Gastroesophageal sphincter (tissue), 4 donors: ENCODE data around the gene KIF5C. TPM values are rescaled to one million over a fixed set of nuclear protein-coding genes. Genes with fewer than 3 reads are reported as not detected.

Experiments
- ATAC-seq: fragments of 150-250 bp; one replicate; pipeline ENCODE4 v1.9.1; 2016; ENCODE audit warnings: mild to moderate bottlenecking, moderate library complexity
- H3K27ac ChIP-seq, 4 donors: fragments of 200-600 bp; sonication (generic) in 3 of 4; 1 replicate in 3 of 4; 2 replicates in 1 of 4; pipeline ENCODE4 v1.5.1; 2016 to 2019
- H3K27me3 ChIP-seq: fragments of 200-600 bp; sonication (generic); one replicate; pipeline ENCODE4 v1.5.1; 2019
- H3K36me3 ChIP-seq, 2 donors: fragments of 200-600 bp; sonication (generic); one replicate each; pipeline ENCODE4 v1.5.1; 2019; ENCODE audit warnings: control low read depth in 1 of 2
- H3K4me1 ChIP-seq, 3 donors: fragments of 200-600 bp; sonication (generic); 1 replicate in 2 of 3; 2 replicates in 1 of 3; pipeline ENCODE4 v1.5.1; 2016 to 2019; ENCODE audit warnings: control low read depth in 2 of 3
- H3K4me3 ChIP-seq, 2 donors: fragments of 200-600 bp; sonication (generic); one replicate each; pipeline ENCODE4 v1.5.1; 2019; ENCODE audit warnings: mild to moderate bottlenecking in 1 of 2, moderate library complexity in 1 of 2
- H3K9me3 ChIP-seq, 3 donors: fragments of 200-600 bp; sonication (generic); one replicate each; pipeline ENCODE4 v1.5.1; 2017 to 2019; ENCODE audit warnings: control low read depth in 2 of 3
- EP300 ChIP-seq: sonication (generic); formaldehyde crosslinking; IDR thresholded peaks from one replicate; pipeline ENCODE4 v1.6.1; 2017; ENCODE audit warnings: antibody characterized with exemption, mild to moderate bottlenecking
- POLR2A ChIP-seq, 2 donors: fragments of 450-650 bp; IDR thresholded peaks; one replicate each; pipeline ENCODE4 v1.6.1; 2017; ENCODE audit warnings: antibody characterized with exemption in 2 of 2, mild to moderate bottlenecking in 2 of 2, moderate library complexity in 1 of 2
- POLR2AphosphoS5 ChIP-seq: sonication (generic); formaldehyde crosslinking; IDR thresholded peaks from one replicate; pipeline ENCODE4 v1.6.1; 2017; ENCODE audit warnings: antibody characterized with exemption
- WGBS, 2 donors: methylation state at CpG; one replicate each; pipeline ENCODE4 v1.1.5; 2018; ENCODE audit warnings: low coverage in 1 of 2; 5-methylcytosine and 5-hydroxymethylcytosine counted together
- total RNA-seq, 4 donors: library from RNA; depleted of rRNA; stranded (reverse); fragments of >200 nt; gene quantifications; one replicate each; pipeline ENCODE4 v1.1.0, GENCODE V29; 2016
- TF ChIP-seq, protein P1 (sequence below), 4 experiments: fragments of 200-600 bp in 2 of 4; fragments of 450-650 bp in 2 of 4; sonication (generic) in 1 of 4; IDR thresholded peaks; one replicate each; pipeline ENCODE4 v1.5.1; 2017 to 2019; ENCODE audit warnings: antibody characterized with exemption in 4 of 4, mild to moderate bottlenecking in 2 of 4, moderate library complexity in 2 of 4

The KIF5C gene
- total RNA-seq, 4 donors from 2014 or later, result 3.3 to 6.6 (median 4.5) TPM

DNA sequence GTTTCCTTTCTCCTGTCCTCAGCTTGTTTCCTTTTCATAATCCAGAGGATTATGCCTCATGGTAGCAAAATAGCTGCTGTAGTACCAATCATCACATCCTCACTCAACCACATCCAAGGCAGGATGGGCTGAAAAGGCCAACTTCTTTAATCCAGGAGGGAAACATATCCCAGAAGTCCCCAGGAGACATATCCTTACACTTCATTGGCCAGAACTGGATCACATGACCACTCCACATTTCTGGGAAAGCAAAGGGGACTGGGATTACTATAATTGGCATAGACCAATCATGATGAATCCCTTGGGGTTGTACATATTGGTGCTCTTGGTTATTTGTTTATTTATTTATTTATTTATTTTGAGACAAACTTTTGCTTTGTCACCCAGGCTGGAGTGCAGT, 109.4 kb downstream of the KIF5C start:
- no peaks in the 10 kb centered on the region for H3K4me1 ChIP-seq
- no peaks in the 10 kb centered on the region for H3K36me3 ChIP-seq
- ATAC-seq, result no peak

DNA sequence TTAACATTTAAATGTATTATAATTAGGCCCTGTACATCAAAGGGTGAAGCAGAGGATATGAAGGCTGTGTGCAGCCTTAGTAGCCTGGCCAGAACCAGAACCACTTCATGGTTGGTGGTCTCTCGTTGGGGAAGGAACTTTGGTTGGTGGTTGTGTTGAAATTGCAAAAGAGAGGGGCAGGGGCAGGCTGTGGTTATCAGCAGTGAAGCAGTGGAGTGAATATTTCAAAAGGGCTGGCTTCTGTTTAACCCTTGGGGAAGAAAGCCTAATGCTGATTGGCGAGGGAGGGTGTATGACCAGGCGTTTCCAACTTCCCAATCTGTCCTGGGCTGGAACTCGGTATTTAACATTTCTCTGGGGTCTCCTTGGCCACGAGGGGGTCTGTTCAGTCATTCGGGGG, 112.3 kb downstream of the KIF5C start:
- TF ChIP-seq POLR2A (IDR thresholded peaks at IDR 0.05) (no peak), EP300 (no peak), POLR2AphosphoS5 (no peak)
- TF ChIP-seq, protein P1, sequence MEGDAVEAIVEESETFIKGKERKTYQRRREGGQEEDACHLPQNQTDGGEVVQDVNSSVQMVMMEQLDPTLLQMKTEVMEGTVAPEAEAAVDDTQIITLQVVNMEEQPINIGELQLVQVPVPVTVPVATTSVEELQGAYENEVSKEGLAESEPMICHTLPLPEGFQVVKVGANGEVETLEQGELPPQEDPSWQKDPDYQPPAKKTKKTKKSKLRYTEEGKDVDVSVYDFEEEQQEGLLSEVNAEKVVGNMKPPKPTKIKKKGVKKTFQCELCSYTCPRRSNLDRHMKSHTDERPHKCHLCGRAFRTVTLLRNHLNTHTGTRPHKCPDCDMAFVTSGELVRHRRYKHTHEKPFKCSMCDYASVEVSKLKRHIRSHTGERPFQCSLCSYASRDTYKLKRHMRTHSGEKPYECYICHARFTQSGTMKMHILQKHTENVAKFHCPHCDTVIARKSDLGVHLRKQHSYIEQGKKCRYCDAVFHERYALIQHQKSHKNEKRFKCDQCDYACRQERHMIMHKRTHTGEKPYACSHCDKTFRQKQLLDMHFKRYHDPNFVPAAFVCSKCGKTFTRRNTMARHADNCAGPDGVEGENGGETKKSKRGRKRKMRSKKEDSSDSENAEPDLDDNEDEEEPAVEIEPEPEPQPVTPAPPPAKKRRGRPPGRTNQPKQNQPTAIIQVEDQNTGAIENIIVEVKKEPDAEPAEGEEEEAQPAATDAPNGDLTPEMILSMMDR (IDR thresholded peaks at IDR 0.05), result no peak
- no peak for ATAC-seq
- WGBS, 2 donors, result 79 to 100% methylated on average over 1 to 6 of the region's 6 CpGs

More for the DNA sequence above, 109.4 kb downstream of the KIF5C start:
- Histone ChIP-seq H3K27me3 (no peaks in the 10 kb centered on the region), H3K4me3 (no peak overlapping the region), H3K27ac (no peak overlapping the region), H3K9me3 (no peaks in the 10 kb centered on the region)
- TF ChIP-seq, protein P1 (IDR thresholded peaks at IDR 0.05), result no peak
- TF ChIP-seq POLR2A (IDR thresholded peaks at IDR 0.05) (no peak), POLR2AphosphoS5 (no peak), EP300 (no peak)

DNA sequence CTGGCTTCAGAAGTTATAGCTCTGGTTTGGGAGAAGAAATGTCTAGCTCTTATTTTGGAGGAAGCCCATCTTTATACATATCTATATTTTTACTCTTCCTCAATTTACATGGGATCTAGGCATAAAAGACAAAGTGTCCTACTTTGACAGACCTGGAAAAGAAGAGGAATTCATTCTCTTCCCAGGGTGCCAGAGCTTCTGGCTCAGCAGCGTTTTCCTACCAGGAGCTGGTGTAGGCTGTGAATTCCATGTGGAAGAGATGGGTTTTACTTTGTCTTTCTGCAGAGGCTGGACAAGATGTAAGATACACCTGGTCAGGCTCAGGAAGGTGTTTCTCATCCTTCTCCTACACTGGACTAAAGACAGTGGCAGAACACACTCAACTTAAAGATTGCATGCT, 113.3 kb downstream of the KIF5C start:
- no peaks in the 10 kb centered on the region for H3K27me3 ChIP-seq
- no peaks in the 10 kb centered on the region for H3K36me3 ChIP-seq
- no peak for ATAC-seq
- TF ChIP-seq POLR2AphosphoS5 (no peak), EP300 (no peak), POLR2A (IDR thresholded peaks at IDR 0.05) (no peak)
- TF ChIP-seq, protein P1 (IDR thresholded peaks at IDR 0.05), result no peak
- H3K4me1 ChIP-seq, result no peaks in the 10 kb centered on the region
- WGBS, 2 donors, result 80 to 100% methylated on average over 1 of the region's 1 CpG
- no peak overlapping the region for H3K4me3 ChIP-seq
- no peak overlapping the region for H3K27ac ChIP-seq
- H3K9me3 ChIP-seq, result no peaks in the 10 kb centered on the region

More for the DNA sequence above, 112.3 kb downstream of the KIF5C start:
- no peak overlapping the region for H3K4me3 ChIP-seq
- H3K36me3 ChIP-seq, result no peaks in the 10 kb centered on the region
- no peaks in the 10 kb centered on the region for H3K9me3 ChIP-seq
- no peaks in the 10 kb centered on the region for H3K4me1 ChIP-seq
- no peak overlapping the region for H3K27ac ChIP-seq
- H3K27me3 ChIP-seq, result no peaks in the 10 kb centered on the region

DNA sequence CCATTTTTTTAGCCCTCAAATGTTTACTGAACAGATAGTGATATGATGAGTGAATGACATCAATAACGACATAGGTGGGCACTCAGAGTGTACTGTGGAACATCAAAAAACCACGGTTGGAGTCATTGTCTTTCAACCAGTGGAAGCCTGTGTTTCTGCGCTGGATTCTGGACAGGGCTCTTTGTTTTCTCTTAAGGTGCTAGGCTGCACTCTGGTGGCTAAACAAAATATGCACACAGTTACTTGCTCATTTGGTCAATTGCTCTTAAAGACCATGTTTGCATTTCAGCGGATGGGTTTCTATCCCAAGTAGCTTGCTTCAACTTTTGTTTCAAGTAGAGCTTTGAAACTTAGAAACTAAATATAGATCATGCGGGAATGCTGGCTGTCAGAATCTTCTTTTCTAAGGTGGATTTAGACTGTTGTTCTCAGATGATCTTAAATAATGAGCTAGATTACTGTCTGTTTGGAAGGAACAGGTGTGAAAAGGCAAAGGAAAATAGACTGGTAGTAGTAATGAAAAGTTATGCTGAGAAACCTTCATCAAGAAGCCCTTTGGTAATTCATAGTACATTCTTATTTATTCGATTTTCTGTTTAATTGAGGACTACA, 115.0 kb downstream of the KIF5C start:
- Histone ChIP-seq H3K4me3 (no peak overlapping the region), H3K4me1 (no peaks in the 10 kb centered on the region), H3K9me3 (no peaks in the 10 kb centered on the region), H3K36me3 (peaks cover 0 to 3% of the 10 kb centered on the region in 2 donors), H3K27me3 (no peaks in the 10 kb centered on the region), H3K27ac (no peak overlapping the region)
- peak; percentile 66 for ATAC-seq
- WGBS, 2 donors, result 20 to 26% methylated on average over 6 of the region's 6 CpGs
- TF ChIP-seq EP300 (no peak), POLR2A (IDR thresholded peaks at IDR 0.05) (no peak)
- TF ChIP-seq, protein P1 (IDR thresholded peaks at IDR 0.05), result peak; percentile 65 to 79 (median 72)

DNA sequence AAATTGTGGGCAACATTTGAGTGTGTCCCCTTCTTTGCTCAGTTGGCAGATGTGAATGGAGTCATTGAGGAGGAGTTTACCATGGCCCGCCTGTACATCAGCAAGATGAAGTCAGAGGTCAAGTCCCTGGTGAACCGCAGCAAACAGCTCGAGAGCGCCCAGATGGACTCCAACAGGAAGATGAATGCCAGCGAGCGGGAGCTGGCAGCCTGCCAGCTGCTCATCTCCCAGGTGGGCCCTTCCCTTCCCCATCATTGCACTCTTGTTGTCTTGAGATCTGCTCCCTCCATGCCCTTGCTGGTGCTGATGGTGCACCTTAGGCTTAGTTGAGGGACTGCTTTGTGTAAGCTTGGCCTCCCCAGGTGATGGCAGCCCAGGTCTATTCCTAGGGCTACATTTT, 115.9 kb downstream of the KIF5C start:
- Histone ChIP-seq H3K36me3 (peaks cover 0 to 3% of the 10 kb centered on the region in 2 donors), H3K9me3 (no peaks in the 10 kb centered on the region), H3K4me1 (no peaks in the 10 kb centered on the region), H3K4me3 (no peak overlapping the region), H3K27me3 (no peaks in the 10 kb centered on the region), H3K27ac (no peak overlapping the region)
- ATAC-seq, result no peak
- TF ChIP-seq POLR2AphosphoS5, result no peak
- TF ChIP-seq EP300, result no peak
- no peak for TF ChIP-seq POLR2A (IDR thresholded peaks at IDR 0.05)
- TF ChIP-seq, protein P1 (IDR thresholded peaks at IDR 0.05), result no peak
- 0 to 42% methylated on average over 1 to 2 of the region's 6 CpGs for WGBS, 2 donors
